Measurements from ENCODE around the gene GPR142.

- no peak for TF ChIP-seq POLR2A (IDR thresholded peaks at IDR 0.05)
- TF ChIP-seq CTCF (IDR thresholded peaks at IDR 0.05) = no peak
Observed at GRCh38 chr17:74336307-74336706, 31.0 kb upstream of the GPR142 start.
